Measurements from ENCODE around the gene KRTAP10-6. TPM values are rescaled to one million over a fixed set of nuclear protein-coding genes. Genes with fewer than 3 reads are reported as not detected.
A peak's percentile ranks its signal among the peaks of the same experiment; 100 is the strongest.
"Not testable (repeated sequence)": the region's sequence is repeated elsewhere in the genome, so short reads cannot be mapped to it uniquely, and the experiment has no call there.

Gene KRTAP10-6
- total RNA-seq, 1 donor from 2014 or later = not detected

DNA sequence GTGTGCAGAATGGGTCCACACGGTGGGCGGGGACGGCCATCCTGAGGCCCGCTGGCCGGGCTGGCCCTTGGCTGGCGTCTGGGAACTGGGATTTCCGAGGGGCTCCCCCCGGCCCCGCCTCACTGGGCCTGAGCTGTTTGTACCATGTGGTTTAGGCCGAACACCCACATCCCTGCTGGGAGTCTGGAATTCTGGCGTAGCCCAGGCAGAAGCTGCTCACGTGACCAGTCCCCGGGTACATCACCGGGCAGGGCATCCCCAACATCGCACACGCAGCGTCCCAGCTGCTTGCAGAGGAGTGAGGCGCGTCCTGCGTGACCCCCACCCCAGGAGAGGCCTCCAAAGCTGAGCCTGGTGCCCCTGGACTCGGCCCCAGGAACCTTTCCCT, 10.2 kb upstream of the KRTAP10-6 start:
- Histone ChIP-seq H3K4me1 (no peaks in the 10 kb centered on the region), H3K4me3 (no peak overlapping the region), H3K36me3 (no peaks in the 10 kb centered on the region), H3K9me3 (no peaks in the 10 kb centered on the region), H3K27ac (no peak overlapping the region), H3K27me3 (peaks cover 9% of the 10 kb centered on the region)
- DNase-seq (no peak), ATAC-seq (peak; percentile 46)
- intact Hi-C loops (cut with DNase I) = no loop called here
- TF ChIP-seq CTCF (IDR thresholded peaks at IDR 0.05) = no peak

DNA sequence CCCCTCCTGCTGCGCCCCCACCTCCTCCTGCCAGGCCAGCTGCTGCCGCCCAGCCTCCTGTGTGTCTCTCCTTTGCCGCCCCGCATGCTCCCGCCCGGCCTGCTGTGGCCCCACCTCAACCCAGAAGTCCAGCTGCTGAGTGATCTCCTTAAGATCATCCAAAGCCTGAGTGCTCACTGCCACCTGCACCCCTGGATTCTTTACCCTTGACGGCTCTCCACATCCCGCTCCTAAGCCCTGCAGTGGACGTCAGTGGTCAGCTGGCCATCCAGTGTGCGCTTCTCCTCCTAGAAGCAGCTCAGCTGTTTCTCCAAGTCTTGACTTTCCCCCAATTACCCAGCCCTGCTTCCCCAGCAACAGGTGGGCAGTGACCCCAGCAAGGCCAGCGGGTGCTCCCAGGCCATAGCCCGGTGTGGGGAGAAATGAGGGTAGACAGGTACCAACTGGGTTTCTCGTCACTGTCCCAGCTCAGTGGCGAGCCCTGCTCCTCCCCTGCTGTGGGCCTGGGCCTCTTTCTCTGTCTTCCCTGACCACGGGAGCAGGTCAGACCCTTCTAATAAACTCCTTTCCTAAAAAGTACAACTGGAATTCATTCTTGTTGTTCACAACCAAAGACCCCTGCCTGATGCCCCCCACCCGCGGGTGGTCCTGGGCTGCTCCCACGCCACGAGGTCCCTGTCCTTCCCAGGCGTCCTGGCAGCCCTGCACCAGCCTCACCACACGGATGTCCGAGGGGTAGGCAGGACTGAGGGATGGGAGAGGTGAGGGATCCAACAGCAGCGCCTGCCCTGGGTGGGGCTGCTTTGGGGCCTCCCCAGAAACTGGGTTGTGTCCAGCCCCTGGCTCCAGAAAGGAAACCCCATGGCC, 9.5 kb upstream of the KRTAP10-6 start:
- peak; percentile 53 for DNase-seq
- intact Hi-C loops (cut with DNase I) = no loop called here
- Histone ChIP-seq H3K4me1 (no peaks in the 10 kb centered on the region), H3K27ac (no peak overlapping the region), H3K4me3 (no peak overlapping the region), H3K27me3 (peaks cover 9% of the 10 kb centered on the region), H3K36me3 (no peaks in the 10 kb centered on the region), H3K9me3 (no peaks in the 10 kb centered on the region)
- no peak for TF ChIP-seq CTCF (IDR thresholded peaks at IDR 0.05)
- ATAC-seq = peak; percentile 23

DNA sequence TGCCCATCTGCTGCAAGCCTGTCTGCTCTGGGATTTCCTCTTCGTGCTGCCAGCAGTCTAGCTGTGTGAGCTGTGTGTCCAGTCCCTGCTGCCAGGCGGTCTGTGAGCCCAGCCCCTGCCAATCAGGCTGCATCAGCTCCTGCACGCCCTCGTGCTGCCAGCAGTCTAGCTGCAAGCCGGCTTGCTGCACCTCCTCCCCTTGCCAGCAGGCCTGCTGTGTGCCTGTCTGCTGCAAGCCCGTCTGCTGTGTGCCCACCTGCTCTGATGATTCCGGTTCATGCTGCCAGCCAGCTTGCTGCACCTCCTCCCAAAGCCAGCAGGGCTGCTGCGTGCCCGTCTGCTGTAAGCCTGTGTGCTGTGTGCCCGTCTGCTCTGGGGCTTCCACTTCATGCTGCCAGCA, 8.8 kb upstream of the KRTAP10-6 start:
- H3K9me3 ChIP-seq; intact Hi-C loops (cut with DNase I); H3K36me3 ChIP-seq; H3K27me3 ChIP-seq; ATAC-seq; H3K27ac ChIP-seq; H3K4me3 ChIP-seq; H3K4me1 ChIP-seq: not testable (repeated sequence)
- peak; percentile 50 for DNase-seq

DNA sequence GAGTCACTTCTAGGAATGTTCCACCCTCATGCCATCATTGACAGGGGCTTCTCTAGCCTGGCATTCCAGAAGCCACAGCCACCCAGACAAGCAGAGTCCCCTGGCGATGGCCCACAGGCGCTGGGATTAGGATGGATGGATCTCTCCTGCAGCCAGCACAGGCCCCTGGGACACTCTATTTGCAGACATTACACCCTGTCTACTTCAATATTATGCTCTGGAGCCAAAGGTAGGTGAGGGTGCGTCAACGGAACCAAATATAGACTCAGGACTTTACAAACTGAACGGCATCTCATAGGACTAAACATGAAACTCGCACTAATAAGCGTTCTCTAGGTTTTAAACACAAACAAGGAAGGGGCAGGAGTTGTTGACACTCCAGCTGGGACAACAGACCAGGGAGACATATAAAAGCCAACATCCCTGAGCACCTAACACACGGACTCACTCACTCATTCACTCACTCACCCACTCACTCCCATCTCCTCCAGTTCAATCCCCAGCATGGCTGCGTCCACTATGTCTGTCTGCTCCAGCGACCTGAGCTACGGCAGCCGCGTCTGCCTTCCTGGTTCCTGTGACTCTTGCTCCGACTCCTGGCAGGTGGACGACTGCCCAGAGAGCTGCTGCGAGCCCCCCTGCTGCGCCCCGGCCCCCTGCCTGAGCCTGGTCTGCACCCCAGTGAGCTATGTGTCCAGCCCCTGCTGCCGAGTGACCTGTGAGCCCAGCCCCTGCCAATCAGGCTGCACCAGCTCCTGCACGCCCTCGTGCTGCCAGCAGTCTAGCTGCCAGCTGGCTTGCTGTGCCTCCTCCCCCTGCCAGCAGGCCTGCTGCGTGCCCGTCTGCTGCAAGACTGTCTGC, 8.0 kb upstream of the KRTAP10-6 start, which contains the start of gene KRTAP10-7:
TSS of gene KRTAP10-7 (plus strand) at position 480 of the 861 bp plus-strand sequence. CDS start at position 505, 25 bp downstream.
- H3K4me1 ChIP-seq; intact Hi-C loops (cut with DNase I); DNase-seq; H3K27me3 ChIP-seq; H3K27ac ChIP-seq; H3K36me3 ChIP-seq; ATAC-seq; H3K4me3 ChIP-seq; H3K9me3 ChIP-seq: not testable (repeated sequence)

- H3K27ac ChIP-seq = no peak overlapping the region
- H3K4me3 ChIP-seq = no peak overlapping the region
- no peak for ATAC-seq
- TF ChIP-seq CTCF (IDR thresholded peaks at IDR 0.05) = no peak
- no peaks in the 10 kb centered on the region for H3K36me3 ChIP-seq
- peaks cover 9% of the 10 kb centered on the region for H3K27me3 ChIP-seq
- H3K4me1 ChIP-seq = no peaks in the 10 kb centered on the region
- intact Hi-C loops (cut with DNase I) = no loop called here
- no peaks in the 10 kb centered on the region for H3K9me3 ChIP-seq
- no peak for DNase-seq
These were observed 7.1 kb upstream of the KRTAP10-6 start for GRCh38 chr21:44599264-44600029.

GRCh38 chr21:44598061-44598460, 5.8 kb upstream of the KRTAP10-6 start:
- Histone ChIP-seq H3K9me3 (no peaks in the 10 kb centered on the region), H3K27me3 (peaks cover 9% of the 10 kb centered on the region), H3K4me3 (no peak overlapping the region), H3K27ac (no peak overlapping the region), H3K4me1 (peaks cover 3% of the 10 kb centered on the region), H3K36me3 (no peaks in the 10 kb centered on the region)
- ATAC-seq = no peak
- DNase-seq = no peak
- intact Hi-C loops (cut with DNase I) = no loop called here
- TF ChIP-seq CTCF (IDR thresholded peaks at IDR 0.05) = no peak
